ENCODE data around the gene ATP9A. TPM values are rescaled to one million over a fixed set of nuclear protein-coding genes. Genes with fewer than 3 reads are reported as not detected.
"Not testable (repeated sequence)": the region's sequence is repeated elsewhere in the genome, so short reads cannot be mapped to it uniquely, and the experiment has no call there.

Gene ATP9A
- total RNA-seq, 1 donor from 2014 or later, result 32.1 TPM

- Histone ChIP-seq H3K27me3 (peaks cover 11% of the 10 kb centered on the region), H3K36me3 (no peaks in the 10 kb centered on the region), H3K9me3 (no peaks in the 10 kb centered on the region), H3K27ac (no peak overlapping the region), H3K4me3 (no peak overlapping the region), H3K4me1 (no peaks in the 10 kb centered on the region)
- intact Hi-C loops (cut with DNase I), result no loop called here
- DNase-seq (no peak), ATAC-seq (no peak)
- TF ChIP-seq CTCF (IDR thresholded peaks at IDR 0.05), result no peak
Measured at GRCh38 chr20:51789434-51789833, 21.2 kb upstream of the ATP9A start.

- no peak for TF ChIP-seq CTCF (IDR thresholded peaks at IDR 0.05)
- no peak overlapping the region for H3K27ac ChIP-seq
- intact Hi-C loops (cut with DNase I), result no loop called here
- H3K27me3 ChIP-seq, result peaks cover 6% of the 10 kb centered on the region
- DNase-seq, result no peak
- no peaks in the 10 kb centered on the region for H3K36me3 ChIP-seq
- H3K4me3 ChIP-seq, result no peak overlapping the region
- no peaks in the 10 kb centered on the region for H3K4me1 ChIP-seq
- no peaks in the 10 kb centered on the region for H3K9me3 ChIP-seq
- no peak for ATAC-seq
Measured at GRCh38 chr20:51788822-51789221, 20.6 kb upstream of the ATP9A start.

- Histone ChIP-seq H3K4me1 (no peaks in the 10 kb centered on the region), H3K36me3 (no peaks in the 10 kb centered on the region), H3K27me3 (no peaks in the 10 kb centered on the region), H3K9me3 (no peaks in the 10 kb centered on the region), H3K4me3 (no peak overlapping the region), H3K27ac (no peak overlapping the region)
- intact Hi-C loops (cut with DNase I), result no loop called here
- no peak for TF ChIP-seq CTCF (IDR thresholded peaks at IDR 0.05)
- ATAC-seq, result no peak
- DNase-seq, result no peak
Measured at GRCh38 chr20:51784299-51784698, 16.1 kb upstream of the ATP9A start.

GRCh38 chr20:51778229-51778759 lies 10.1 kb upstream of the ATP9A start:
- H3K27ac ChIP-seq; H3K36me3 ChIP-seq; ATAC-seq; H3K27me3 ChIP-seq; H3K4me3 ChIP-seq; H3K4me1 ChIP-seq; intact Hi-C loops (cut with DNase I); H3K9me3 ChIP-seq; DNase-seq: not testable (repeated sequence)

- Histone ChIP-seq H3K4me1 (no peaks in the 10 kb centered on the region), H3K36me3 (no peaks in the 10 kb centered on the region), H3K9me3 (no peaks in the 10 kb centered on the region), H3K4me3 (no peak overlapping the region), H3K27ac (no peak overlapping the region), H3K27me3 (no peaks in the 10 kb centered on the region)
- intact Hi-C loops (cut with DNase I), result no loop called here
- TF ChIP-seq CTCF (IDR thresholded peaks at IDR 0.05), result no peak
- ATAC-seq (no peak), DNase-seq (no peak)
Measured at GRCh38 chr20:51775241-51775640, 7.1 kb upstream of the ATP9A start.

GRCh38 chr20:51772236-51772635 lies 4.0 kb upstream of the ATP9A start:
- no peaks in the 10 kb centered on the region for H3K27me3 ChIP-seq
- no peak overlapping the region for H3K27ac ChIP-seq
- no peak overlapping the region for H3K4me3 ChIP-seq
- DNase-seq (no peak), ATAC-seq (no peak)
- H3K36me3 ChIP-seq, result no peaks in the 10 kb centered on the region
- no peaks in the 10 kb centered on the region for H3K4me1 ChIP-seq
- H3K9me3 ChIP-seq, result no peaks in the 10 kb centered on the region
- intact Hi-C loops (cut with DNase I), result no loop called here
- no peak for TF ChIP-seq CTCF (IDR thresholded peaks at IDR 0.05)
